WERI-Rb-1 (cell line): ENCODE measurements around the gene CCDC6.

Experiments used
- DNase-seq: peaks from one replicate; pipeline ENCODE4 v3.0.0-alpha.2; 2020
- H3K27ac ChIP-seq: fragments of 250-450 bp; sonication (Bioruptor Pico); 2 replicates; pipeline ENCODE4 v1.5.1; 2020; ENCODE audit warnings: mild to moderate bottlenecking, moderate library complexity
- H3K27me3 ChIP-seq: fragments of 250-450 bp; sonication (Bioruptor Pico); 2 replicates; pipeline ENCODE4 v1.5.1; 2021; ENCODE audit warnings: mild to moderate bottlenecking, low read depth, moderate library complexity; ENCODE audit not compliant: insufficient read depth, severe bottlenecking
- H3K36me3 ChIP-seq: fragments of 250-450 bp; sonication (Bioruptor Pico); 2 replicates; pipeline ENCODE4 v1.5.1; 2020; ENCODE audit warnings: mild to moderate bottlenecking, moderate library complexity
- H3K4me3 ChIP-seq: 2 replicates; pipeline ENCODE4 v1.5.1; 2011; ENCODE audit warnings: low read depth, mild to moderate bottlenecking, control low read depth, low read length
- H3K9me3 ChIP-seq: fragments of 250-450 bp; sonication (Bioruptor Pico); 2 replicates; pipeline ENCODE4 v1.5.1; 2021; ENCODE audit warnings: mild to moderate bottlenecking, moderate library complexity; ENCODE audit not compliant: severe bottlenecking
- TF ChIP-seq, protein P1 (sequence below): IDR thresholded peaks from 2 replicates; pipeline ENCODE4 v1.5.1; 2011; ENCODE audit warnings: low read depth, mild to moderate bottlenecking, control low read depth, inconsistent platforms, low read length

CCDC6 gene

DNA sequence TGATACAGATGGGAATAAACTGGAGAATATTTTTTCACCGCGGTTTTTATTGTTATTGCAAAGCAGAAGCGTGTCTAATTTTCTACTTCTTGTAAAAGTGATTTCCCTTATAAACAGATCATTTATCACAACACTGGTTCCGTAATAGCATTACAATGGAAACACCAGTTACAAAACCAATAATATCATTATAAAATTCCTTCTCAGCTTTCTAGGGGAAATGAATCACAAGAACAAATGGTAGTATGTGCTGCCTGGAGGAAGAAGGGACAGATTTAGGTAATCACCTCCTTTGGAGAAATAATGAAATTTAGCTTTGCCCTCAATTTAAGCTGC lies 2.4 kb upstream of the CCDC6 start:
- TF ChIP-seq, protein P1, sequence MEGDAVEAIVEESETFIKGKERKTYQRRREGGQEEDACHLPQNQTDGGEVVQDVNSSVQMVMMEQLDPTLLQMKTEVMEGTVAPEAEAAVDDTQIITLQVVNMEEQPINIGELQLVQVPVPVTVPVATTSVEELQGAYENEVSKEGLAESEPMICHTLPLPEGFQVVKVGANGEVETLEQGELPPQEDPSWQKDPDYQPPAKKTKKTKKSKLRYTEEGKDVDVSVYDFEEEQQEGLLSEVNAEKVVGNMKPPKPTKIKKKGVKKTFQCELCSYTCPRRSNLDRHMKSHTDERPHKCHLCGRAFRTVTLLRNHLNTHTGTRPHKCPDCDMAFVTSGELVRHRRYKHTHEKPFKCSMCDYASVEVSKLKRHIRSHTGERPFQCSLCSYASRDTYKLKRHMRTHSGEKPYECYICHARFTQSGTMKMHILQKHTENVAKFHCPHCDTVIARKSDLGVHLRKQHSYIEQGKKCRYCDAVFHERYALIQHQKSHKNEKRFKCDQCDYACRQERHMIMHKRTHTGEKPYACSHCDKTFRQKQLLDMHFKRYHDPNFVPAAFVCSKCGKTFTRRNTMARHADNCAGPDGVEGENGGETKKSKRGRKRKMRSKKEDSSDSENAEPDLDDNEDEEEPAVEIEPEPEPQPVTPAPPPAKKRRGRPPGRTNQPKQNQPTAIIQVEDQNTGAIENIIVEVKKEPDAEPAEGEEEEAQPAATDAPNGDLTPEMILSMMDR = no peak
- Histone ChIP-seq H3K27ac (no peak overlapping the region), H3K9me3 (peaks cover 1% of the 10 kb centered on the region), H3K27me3 (no peaks in the 10 kb centered on the region), H3K4me3 (no peak overlapping the region), H3K36me3 (no peaks in the 10 kb centered on the region; the same call in 1 of the 2 replicates)
- no peak for DNase-seq

DNA sequence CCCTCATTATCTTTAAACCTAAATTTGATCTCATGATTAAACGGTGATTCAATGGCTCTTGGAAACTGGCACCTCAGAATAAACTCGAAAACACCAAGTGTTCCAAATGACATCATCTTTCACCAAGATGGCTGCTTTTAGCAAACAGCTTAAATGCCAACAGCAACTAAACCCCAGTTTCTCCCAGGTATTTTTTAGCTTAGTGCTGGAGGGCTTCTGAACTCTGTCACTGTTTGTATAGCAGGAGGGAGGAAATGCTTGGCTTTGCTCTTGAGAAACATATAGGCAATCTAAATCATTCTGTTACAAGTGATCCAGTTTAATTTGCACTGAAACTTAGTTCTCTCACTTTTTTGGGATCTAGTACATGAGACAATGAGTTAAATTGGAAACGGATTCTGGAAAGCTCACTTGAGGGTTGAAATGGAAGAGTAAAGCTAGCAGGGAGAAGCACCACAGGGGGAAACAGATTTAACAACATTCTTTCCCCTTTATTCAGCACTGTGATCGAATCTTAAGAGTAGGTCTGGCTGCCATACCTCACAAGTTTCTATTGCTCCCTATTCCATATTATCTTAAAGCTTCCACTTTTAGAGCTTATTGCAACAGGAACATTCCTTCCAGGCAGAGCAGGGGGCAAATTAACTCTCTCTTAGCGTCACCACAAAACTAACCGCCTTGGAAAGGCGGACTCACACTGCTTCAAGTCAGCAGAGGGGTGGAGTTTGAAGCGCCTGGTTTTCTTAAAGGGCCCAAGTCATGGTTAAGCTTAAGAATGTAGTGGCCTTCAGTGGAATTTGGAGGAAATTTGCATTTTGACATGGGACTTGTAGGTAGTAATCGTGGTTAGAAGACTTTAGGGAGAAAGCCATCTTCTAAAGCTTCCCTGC lies 1.8 kb upstream of the CCDC6 start:
- DNase-seq = no peak
- Histone ChIP-seq H3K36me3 (no peaks in the 10 kb centered on the region; the same call in 1 of the 2 replicates), H3K9me3 (no peaks in the 10 kb centered on the region), H3K27me3 (no peaks in the 10 kb centered on the region), H3K27ac (no peak overlapping the region), H3K4me3 (no peak overlapping the region)
- TF ChIP-seq, protein P1 = no peak

DNA sequence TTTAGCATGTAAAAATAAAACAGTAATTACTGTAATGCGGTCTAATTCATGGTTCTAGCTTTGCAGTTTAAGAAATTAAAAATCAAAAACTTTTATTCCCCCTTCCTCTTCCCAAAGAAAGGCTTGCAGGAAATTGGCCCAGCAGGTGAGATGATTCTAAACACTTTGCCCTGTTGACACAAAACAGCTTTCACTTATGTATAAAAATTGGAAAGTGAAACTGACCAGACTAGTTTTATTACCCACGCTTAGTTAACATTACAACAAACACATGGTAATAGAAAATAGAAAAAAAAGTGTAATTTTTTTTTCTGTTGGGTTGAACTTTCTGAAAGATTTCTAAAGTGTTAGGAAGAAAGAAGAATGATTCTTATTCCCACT lies 1.2 kb upstream of the CCDC6 start:
- Histone ChIP-seq H3K9me3 (no peaks in the 10 kb centered on the region), H3K36me3 (no peaks in the 10 kb centered on the region; the same call in 1 of the 2 replicates), H3K27me3 (no peaks in the 10 kb centered on the region), H3K4me3 (no peak overlapping the region), H3K27ac (no peak overlapping the region)
- TF ChIP-seq, protein P1 = no peak
- no peak for DNase-seq

DNA sequence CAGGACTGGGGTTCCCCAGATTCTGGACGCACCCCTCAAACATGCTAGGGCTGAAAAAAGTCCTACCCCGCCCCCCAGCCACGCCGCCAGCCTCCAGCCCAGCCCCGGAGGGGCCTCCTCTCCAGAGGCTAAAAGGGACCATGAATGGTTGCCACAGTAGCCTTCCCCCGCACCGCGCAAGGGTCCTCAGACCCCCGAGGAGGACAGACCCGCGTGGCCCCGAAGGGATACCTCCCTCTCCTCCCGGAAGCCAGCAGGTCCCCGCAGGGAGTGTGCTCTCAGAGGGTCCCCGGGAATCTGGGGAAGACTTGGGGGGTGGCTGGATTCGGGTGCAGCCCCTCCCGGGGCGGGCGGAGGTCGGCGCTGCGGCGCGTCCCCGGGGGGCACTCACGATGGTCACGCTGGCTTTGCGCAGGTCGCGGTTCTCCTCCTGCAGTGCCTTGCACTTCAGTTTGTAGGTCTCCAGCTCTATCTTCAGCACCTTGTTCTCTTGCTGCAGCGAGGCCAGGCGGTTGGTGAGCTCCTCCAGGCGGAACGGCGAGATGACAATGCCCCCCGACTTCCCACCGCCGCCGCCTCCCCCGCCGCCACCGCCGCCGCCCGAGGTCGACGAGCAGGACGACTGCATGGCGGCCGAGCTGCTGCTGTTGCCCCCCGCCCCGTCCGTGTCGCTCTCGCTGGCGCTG lies 482 bp downstream of the CCDC6 start:
- H3K27ac ChIP-seq = peak overlapping the region; percentile 92
- no peak for DNase-seq
- no peaks in the 10 kb centered on the region; the same call in 1 of the 2 replicates for H3K36me3 ChIP-seq
- peak overlapping the region; percentile 92 for H3K4me3 ChIP-seq
- TF ChIP-seq, protein P1 = no peak
- no peaks in the 10 kb centered on the region for H3K27me3 ChIP-seq
- H3K9me3 ChIP-seq = no peaks in the 10 kb centered on the region

DNA sequence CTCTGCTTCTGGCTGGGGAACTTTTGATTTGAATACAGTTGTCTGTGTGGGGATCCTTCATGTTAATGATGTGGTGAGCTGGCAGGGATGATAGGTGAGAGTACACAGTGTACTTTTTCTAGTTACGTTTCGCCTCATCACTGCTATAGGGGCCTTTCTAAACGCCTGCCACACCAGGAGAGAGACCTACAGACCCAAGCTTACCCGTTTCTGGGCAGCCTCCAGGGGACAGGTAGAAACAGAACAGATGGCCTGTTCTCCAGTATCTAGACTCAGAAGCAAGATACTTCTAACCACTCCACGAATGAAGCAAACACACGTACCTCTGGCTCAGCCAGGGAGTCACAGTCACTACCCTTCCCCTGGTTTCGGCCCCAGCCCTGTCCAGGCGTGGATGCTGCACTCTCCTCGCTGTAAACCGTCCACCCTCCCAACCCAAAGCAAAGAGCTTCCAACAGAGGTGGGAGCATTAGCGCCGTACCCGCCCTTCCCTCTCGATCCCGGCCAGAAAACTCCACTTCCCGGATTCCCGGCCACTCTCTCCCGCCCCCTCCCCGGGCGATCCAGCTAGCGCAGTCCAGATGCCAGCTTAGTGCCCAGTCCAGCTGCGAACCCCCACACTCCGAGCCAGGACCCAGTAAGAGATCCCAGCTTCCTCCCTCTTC lies 1.2 kb downstream of the CCDC6 start:
- TF ChIP-seq, protein P1 = no peak
- peak overlapping the region; percentile 92 for H3K27ac ChIP-seq
- DNase-seq = peak; percentile 52

More for the DNA sequence above, 1.2 kb downstream of the CCDC6 start:
- Histone ChIP-seq H3K9me3 (no peaks in the 10 kb centered on the region), H3K4me3 (peak overlapping the region; percentile 92), H3K36me3 (no peaks in the 10 kb centered on the region; the same call in none of the 2 replicates), H3K27me3 (no peaks in the 10 kb centered on the region)
